IPS DF 19.7 (cell line): ENCODE results near the gene SLC43A2.
"Not testable (repeated sequence)": the region's sequence is repeated elsewhere in the genome, so short reads cannot be mapped to it uniquely, and the experiment has no call there.

Source experiments
- DNase-seq: peaks from one replicate; pipeline ENCODE4 v3.0.0-alpha.2; 2013; ENCODE audit warnings: low read depth, low spot score

Gene SLC43A2

DNA sequence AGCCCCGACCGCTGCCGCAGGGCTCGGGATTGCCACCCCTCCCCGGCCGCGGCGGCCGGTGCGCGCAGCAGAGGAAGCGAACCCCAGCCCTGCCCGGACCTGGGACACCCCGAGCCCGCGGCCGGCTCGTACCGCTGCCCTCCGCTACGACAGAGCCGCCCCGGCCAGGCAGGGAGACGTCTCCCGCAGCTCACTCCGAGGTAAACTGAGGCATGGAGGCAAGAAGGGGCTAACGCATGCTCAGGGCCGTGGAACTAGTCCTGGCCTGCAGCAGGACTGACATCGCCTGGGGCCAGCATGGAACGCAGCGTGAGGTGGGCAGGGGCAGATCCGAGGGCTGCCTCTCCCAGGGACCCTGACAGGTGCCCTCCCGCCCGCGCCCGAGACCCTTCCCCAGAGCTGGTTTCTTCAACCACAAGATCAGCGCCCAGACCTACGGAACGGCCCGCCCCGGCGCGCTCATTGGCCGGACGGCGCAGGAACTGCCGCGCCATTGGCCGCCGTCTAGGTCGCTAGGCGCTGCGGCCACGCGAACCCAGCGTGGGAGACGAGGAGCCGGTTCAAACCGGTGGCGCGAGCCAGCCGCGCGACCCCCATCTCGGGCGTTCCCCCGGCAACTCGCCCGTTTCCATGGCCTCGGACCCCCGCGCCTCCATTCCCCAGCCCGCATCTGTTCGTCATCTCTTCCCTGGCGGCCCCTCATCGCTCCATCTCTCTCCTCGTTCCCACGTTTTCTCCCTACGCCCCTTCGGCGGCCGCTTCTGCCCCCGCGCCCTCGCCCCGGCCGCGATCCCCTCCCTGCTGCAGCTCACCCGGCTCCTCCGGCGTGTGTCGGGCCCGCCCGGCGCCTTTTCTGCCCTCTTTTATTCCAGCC is at the start of gene SLC43A2:
Gene SLC43A2, minus strand, starts transcription at position 853 of the 874 bp plus-strand sequence. CDS start 960 bp downstream, outside the sequence.
- peak; percentile 69 for DNase-seq

DNA sequence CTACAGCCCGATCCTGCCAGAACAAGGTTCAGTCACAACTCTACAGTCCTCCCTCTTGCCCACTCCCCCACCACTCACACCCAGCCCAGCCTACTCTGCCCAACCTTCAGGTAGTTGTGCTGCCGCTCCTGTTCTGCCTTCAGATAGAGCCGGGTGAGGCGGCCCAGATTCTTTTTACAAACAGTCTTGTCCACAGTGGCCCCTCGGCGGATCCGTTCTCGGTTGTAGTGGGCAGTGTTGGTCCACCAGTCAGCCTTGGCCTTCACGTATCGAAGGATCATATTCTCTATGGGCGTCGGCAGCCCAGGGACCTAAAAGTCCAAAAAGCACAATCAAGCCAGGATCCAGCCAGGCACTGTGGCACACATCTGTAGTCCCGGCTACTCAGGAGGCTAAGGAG is 47.8 kb upstream of the SLC43A2 start:
- DNase-seq: no peak

DNA sequence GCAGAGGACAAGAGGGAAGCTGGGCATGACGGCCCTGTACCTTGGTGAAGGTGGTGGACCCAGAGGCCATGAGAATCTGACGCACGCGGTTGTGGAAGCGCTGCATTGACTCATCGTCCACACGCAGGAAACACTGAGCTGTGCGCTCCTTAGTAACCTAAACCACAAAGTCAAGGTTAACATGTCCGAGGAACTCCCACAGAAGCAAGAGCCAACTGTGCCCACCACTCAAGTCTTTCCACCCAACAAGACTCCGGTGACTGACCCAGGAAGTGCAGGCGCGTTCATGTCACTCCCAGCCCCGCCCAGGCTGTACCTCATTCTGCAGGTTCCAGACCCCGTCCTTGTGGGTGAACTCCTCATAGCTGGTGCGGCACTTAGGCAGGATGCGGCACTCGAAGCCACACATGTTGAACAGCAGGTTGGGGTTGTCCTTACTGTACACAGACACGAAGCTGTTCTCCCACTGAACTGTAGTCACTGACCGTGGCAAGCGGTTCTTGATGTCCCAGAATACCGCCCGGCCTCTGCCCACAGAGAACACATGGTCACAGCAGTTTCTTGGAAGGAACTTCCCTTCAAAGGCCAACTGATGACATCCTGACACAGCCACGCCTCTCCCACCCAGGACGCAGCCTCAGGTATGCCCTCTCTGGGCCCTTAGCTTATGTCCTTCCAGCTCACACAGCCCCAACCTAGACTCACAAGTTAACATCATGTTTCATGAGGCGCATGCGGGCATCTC is 44.6 kb upstream of the SLC43A2 start:
- DNase-seq: no peak

DNA sequence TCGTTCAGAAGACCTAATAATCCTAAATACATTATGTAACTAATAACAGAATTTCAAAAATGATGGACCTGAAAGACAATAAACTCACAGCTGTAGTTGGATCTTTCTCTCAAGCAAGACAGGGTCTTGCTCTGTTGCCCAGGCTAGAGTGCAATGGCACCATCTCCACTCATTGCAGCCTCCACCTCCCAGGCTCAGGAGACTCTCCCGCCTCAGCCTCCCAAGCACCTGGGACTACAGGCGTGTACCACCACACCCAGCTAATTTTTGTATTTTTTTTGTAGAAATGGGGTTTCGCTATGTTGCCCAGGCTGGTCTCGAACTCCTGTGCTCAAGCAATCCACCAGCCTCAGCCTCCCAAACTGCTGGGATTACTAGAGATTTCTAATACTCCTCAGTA is 35.3 kb upstream of the SLC43A2 start:
- not testable (repeated sequence) for DNase-seq

DNA sequence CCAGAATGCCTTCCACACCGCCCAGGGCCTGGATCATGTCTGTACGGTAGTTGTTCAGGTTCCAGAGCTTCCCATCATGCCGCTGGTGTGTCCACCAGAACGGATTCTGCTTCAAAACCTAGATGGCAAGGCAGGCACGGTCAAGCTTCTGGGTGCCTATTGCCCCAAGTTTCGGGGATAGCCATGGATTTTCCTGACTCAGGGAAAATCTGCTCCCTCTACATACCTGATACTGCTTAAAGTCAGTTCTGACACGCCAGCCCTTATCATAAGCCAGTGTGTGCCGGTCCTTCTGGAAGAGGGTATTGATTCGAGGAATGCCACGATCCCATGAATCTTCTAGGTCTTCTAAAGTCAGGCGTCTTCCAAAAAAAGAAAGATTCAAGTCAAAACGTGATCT is 32.4 kb upstream of the SLC43A2 start:
- no peak for DNase-seq

DNA sequence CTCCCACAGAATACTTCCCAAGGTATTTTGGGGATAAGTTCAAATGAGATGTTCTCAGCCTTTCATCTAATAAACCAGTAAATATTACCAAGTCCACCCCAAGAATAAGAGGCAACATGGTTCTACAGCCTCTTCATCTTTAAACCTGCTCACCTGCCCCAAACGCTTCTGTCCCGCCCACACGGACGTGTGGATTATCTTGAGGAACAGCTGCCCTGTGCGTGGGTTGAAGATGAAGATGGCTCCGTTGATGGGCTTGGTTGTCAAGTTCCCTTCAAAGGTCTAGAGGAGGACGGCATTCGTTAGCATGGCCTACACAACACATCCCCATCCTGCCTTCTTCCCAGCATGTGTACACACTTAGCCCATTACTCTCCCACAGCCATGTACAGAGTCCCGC is 29.5 kb upstream of the SLC43A2 start:
- no peak for DNase-seq

DNA sequence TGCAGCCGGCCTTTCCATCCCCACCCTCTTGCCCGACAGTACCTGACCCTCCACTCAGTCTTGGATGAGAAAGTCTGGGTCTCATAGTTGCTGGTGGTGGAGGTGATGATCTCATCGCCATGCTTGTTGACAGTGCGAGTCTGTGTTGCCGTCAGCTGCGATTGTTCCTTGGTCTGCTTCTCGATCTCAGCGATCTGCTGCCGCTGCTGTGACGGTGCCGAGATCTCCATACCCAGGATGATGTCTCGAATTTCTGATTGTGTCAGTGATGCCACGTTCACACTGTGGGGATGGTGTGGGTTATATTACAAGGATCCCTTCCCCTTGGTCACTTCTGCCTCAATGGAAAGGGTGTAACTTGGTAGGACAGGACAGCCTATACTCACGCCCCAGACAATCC is 25.1 kb upstream of the SLC43A2 start:
- DNase-seq: no peak

DNA sequence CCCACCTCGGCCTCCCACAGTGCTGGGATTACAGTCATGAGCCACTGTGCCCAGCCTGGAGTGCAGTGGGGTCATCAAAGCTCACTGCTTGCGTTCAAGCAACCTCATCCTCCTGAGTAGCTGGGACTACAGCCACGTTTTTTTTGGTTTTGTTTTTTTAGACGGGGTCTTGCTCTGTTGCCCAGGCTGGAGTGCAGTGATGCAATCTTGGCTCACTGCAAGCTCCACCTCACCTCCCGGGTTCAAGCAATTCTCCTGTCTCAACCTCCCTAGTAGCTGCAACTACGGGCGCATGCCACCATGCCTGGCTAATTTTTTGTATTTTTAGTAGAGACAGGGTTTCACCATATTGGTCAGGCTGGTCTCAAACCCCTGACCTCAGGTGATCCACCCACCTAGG is 24.2 kb upstream of the SLC43A2 start:
- not testable (repeated sequence) for DNase-seq

DNA sequence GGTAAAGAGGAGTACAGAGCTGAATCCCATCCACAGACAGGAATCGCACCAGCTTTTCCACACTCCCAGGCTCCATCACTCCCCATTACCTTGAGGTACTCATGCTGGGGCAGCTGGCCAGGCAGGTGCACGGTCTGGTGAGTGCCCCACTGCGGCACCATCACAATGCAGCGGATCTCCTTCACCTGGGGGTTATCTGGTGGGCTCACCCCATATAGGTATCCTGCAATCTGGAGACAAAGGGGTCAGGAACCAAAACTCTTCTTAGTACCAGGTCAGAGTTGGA is 22.9 kb upstream of the SLC43A2 start:
- DNase-seq: no peak

DNA sequence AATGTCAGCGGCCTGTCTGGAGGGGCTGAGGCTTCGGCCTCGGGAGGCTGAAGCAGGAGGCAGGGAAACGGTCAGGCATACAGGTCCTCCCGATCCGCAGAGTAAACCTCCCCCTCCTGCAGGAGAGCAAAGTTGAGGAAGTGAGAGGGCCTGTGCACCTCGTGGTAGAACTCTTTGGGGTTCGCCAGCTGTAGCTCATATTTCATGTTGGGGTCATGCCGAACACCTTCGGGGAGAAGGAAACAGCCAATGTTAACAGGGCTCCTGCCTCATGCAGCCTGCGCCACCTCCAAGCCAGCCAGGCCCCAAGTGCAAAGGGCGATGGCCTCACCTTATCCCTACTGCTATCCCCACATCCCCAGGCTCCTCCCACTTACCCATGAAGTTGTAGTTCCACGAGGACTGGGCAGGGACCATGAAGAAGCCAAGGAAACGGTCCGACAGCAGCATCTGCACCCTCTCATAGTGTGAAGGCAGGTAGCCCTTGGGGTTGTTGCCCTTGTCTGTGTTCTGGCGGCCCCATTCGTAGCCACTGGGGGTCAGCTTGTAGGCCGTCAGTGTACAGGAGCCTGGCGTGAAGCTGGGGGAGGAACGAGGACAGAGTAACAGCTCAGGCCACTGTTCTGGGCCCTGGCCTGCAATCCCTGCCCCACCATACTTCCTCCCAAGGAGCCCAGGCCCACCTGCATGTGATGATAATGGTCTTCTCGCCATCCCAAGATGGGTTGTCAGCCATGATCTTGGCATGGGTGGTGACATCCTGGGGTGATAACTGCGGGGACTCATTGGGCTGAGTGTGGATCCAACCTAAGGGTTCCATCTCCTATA is 22.3 kb upstream of the SLC43A2 start:
- DNase-seq: no peak

DNA sequence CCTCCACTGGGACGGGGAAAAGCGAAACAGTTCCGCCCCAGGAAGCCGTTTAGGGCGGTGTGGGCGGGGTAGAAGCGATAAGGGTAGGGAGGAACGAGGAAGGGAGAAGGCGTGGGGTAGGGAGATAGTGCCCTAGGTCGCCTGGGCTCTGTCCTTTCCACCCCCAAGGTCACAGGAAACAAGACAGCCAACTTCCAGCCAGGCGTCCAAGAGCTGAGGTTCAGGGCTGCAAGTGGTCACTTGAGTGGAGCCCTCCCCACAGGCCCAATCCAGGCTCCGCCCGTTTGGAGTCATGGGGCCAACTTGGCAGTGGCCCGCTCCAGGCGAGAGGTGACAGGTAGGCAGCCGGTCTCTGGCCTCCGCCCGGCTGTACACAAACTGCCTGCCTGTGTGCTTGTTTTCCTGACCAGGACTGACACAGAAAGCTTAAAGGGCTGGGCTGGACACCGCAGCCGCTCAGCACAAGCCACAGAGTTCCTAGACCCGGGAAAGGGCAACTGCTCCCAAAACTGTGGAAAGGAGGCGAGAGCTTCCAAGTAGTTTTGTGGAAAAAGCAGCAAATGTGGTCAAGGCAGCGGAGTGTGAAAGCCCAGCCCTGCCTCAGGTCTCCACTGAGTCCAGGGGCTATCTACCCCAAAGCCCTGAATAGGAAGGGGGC is 21.3 kb upstream of the SLC43A2 start, which contains the start of gene RILP:
Gene RILP, minus strand, starts transcription at position 23 of the 658 bp plus-strand sequence. CDS start 62 bp downstream, outside the sequence.
- no peak for DNase-seq

DNA sequence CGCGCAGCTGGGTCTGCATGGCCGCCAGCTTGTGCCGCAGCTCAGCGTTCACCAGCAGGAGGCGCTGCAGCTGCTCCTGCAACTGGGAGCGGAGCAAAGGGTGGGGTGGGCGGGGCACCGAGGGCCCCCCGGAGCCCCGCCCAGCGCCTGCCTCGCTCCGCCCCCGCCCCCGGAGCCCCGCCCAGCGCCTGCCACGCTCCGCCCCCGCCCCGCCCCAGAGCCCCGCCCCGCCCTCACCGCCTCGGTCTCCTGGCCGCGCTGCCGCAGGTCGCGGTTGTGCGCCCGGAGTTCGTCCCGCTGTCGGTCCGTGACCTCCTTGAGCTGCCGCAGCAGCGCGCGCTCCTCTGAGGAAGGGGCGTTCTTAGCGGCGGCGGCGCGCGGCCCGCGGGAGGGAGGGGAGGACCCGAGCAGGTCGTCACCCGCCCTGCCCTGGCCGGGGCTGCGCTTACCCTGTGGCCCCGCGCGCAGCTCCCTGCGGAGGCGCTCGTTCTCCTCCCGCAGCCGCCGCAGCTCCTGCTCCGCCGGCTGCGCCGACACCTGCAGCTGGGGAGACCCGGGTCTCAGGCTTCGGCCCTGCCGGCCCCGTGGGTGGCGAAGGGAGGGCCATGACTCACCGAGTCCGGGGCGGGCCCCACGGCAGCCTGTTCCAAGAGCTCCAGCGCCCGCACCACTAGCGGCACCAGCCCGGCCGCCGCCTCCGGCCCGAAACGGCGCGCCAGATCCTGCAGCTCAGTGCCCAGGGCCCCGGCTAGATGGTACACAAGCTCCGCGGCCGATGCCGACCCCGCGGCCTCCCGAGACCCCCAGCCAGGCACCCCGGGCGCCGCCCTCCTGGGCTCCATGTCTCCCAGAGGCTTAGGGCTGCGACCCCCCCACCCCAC is 20.6 kb upstream of the SLC43A2 start:
- no peak for DNase-seq

DNA sequence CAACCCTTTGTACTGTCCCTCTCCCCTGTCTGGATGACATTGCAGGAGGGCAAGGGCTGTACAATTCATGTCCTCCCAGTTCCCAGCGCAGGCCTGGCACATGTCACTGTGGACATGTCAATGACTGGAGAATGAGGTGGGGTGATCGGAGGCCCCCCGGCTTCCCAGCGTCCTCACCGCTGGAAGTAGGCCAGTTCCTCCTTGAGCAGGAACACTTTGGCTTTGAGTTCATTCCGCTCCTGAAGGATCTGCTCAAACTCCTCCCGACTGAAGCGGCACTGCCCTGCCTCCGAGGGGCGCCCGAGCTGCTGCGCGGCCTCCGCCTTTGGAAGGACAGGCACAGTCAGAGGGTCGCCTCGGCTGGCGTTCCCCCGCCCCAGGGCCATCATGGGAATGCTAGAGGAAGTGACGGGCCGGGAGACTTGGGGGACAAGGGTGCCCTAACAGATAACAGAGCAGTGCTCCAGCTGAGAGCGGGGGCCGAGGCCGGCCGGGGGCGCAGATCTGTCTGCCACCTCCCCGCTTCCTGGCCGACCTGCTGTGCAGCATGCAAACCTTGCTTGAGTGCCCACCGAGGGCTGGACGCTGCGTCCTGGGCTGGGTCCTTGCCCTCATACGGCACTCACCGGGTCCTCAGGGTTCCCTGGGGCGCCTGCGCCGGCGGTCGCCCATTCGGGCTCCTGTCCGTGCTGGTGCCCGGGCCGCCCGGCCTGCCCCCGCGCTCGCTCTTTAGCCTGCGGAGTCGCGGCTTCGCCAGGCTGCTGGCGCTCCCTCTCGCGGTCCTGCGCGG is 19.7 kb upstream of the SLC43A2 start:
- DNase-seq: no peak

DNA sequence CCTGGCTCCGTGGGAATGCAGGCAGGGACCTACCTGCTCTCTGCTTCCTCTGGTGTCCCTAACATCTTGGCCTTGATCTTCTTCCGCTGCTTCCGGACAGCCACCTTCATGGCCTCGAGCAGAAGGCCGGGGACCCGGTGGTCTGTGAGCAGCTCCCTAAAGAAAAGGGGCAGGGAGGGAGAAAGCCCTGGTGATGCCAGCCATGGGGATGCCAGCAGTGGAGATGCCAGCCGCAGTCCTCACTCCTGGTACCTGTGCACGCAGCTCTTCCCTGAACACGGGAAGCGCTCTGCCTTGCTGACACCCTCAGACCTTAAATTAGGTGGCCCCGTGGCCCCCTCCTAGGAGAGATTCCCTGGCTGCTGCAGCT is 19.2 kb upstream of the SLC43A2 start:
- no peak for DNase-seq

DNA sequence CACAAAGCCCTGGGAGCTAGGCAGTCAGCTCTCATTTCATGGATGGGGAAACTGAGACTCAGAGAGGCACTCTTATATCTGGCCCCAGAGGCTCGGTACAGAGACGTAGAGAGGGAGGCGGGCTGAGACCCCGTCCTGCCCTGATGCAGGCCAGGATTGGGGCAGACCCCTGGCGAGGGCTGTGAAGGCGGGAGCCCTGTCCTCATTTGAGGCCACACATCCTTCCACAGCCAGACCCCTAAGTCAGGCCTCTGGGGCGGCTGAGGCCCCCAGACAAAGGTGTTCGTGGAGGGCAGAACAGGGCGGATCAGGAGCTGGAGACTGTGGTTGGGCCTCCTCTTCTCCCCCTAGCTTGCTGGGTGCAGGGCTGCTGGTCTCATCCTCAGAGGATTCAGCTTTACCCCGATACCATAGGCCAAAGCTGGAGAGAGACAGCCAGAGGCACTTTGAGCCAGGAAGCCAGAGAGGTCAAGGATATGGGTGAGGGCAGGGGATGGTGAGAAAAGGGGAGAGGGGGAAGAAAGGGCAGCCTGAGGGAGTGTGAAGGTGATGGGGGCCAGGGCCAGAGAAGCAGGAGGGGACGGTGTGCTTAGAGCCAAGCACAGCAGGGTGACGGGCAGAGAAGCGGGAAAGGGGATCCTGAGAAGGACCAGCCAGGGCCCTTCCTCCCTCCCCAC is 17.7 kb upstream of the SLC43A2 start:
- no peak for DNase-seq

DNA sequence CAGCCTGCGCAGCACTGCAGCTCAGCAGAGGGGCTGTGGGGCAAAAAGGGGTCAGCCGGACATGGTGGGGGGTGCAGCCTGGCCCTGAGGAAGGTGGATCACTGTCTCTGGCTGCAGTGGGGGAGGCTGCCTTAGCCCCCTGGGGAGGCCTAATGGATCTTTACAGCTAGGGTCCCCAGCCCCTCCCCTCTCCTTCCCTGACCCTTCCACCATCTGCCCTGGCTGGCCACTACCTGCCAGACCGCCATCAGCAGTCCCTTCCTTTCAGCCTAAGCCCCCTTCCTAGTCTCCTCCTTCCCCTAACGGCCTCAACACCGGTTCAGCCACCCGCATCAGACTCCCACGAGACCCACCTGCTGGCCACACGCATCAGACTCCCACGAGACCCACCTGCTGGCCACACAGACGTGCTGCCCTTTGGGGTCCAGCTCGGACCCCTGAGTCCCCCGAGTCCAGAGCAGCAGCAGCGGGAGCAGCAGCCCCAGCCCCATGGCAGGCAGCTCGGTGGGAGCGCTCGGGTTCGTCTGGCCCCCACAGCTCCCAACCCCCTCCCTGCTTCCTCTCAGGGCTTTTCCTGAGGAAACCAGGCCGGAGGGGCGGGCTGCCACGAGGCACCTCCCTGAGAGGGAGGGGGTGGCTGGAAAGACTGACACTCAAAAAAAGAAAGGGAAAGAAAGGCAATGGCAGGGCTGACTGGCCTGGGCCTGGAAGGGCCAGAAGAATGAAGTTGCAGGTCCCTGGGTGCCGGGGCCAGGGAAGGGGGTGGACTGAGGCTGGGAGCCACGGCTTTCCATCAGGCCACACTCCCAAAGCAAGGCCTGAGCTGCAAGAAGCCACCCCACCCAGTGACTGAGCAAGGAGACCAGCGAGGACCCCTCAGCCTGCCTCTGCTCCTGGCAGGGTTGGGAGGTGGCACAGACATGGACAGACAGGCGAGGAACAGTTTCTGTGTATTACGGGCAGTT is 16.9 kb upstream of the SLC43A2 start, which contains the start of gene SCARF1:
Gene SCARF1, minus strand, starts transcription at position 526 of the 965 bp plus-strand sequence. Its CDS starts 35 bp downstream, at position 491.
- no peak for DNase-seq

DNA sequence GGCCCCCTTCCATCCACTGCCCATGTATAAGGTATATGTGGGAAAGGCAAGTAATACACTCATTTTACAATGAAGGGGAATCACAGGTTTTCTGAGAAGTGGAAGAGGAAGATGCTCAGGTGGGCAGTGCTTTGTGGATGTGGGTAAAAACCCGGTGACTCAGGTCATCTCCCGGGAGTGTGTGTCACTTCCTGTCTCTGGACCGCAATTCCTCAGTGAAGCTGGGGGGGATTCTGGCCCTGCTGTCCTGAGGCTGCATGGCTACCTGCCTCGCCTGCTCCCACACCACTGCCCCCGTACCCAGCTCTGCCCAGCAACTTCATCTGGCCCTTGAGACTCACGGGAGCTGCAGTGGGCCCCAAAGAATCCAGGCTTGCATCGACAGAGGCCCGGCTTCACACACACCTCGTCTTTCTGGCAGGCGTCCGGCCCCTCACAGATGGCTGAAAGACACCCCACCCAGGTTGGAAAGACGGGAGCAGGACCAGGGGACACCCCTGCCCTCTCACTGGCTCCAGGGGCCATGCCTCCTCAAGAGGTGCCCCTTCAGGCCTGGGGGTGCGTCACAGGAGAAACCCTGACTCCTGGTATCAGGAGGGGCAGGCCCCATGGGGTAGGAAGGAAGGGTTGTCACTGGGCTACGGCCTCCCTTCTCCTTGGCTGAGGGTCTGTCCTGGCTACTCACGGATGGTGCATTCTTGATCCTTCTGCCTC is 16.0 kb upstream of the SLC43A2 start:
- DNase-seq: no peak
